Muscle layer of colon (tissue), 2 donors: ENCODE data around the gene SASH3.

ENCODE experiments used
- H3K27ac ChIP-seq: one replicate; pipeline ENCODE4 v1.7.0; 2013; ENCODE audit warnings: low read depth, mild to moderate bottlenecking, low read length, moderate library complexity
- H3K27me3 ChIP-seq, 2 donors: one replicate each; pipeline ENCODE4 v1.7.0; 2013; ENCODE audit warnings: low read length in 2 of 2, mild to moderate bottlenecking in 2 of 2; ENCODE audit not compliant: insufficient read depth in 2 of 2, control insufficient read depth in 1 of 2
- H3K36me3 ChIP-seq: one replicate; pipeline ENCODE4 v1.7.0; 2013; ENCODE audit warnings: mild to moderate bottlenecking, low read length; ENCODE audit not compliant: insufficient read depth
- H3K4me1 ChIP-seq: one replicate; pipeline ENCODE4 v1.7.0; 2013; ENCODE audit warnings: mild to moderate bottlenecking, low read length; ENCODE audit not compliant: insufficient read depth
- H3K4me3 ChIP-seq, 2 donors: one replicate each; pipeline ENCODE4 v1.7.0; 2013; ENCODE audit warnings: low read length in 2 of 2, low read depth in 1 of 2, mild to moderate bottlenecking in 1 of 2, moderate library complexity in 1 of 2
- H3K9ac ChIP-seq: one replicate; pipeline ENCODE4 v1.7.0; 2013; ENCODE audit warnings: low read length
- H3K9me3 ChIP-seq: one replicate; pipeline ENCODE4 v1.7.0; 2013; ENCODE audit warnings: mild to moderate bottlenecking, low read length
- donor health status: abdominal sarcoma.
- donor health status: Adenocarcinoma of cecum.

SASH3 gene

DNA sequence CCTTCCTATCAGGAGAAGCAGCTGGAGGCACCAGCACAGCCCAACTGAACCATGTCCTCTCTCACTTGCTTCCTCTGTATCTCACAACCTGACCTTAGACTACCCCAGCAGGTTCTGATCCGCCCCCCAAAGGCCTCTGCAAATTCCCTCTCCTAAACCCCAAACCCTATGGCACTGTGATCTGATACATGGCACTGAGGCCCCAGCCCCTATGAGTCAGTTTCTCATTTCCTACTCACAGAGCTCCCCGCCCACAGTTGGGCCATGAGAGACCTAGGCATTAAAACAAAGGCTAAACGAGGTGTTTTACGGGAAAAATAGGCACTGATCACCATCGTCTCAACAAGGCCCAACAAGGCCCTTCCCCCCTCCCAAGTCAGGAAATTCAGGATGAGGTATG lies 19.1 kb downstream of the SASH3 start:
- no peaks in the 10 kb centered on the region for H3K36me3 ChIP-seq
- no peak overlapping the region for H3K9ac ChIP-seq
- H3K4me1 ChIP-seq, result no peaks in the 10 kb centered on the region
- H3K27me3 ChIP-seq, result peaks cover 4% of the 10 kb centered on the region in 2 donors
- no peak overlapping the region for H3K27ac ChIP-seq
- no peaks in the 10 kb centered on the region for H3K9me3 ChIP-seq
- H3K4me3 ChIP-seq, result no peak overlapping the region

- no peak overlapping the region for H3K9ac ChIP-seq
- no peak overlapping the region for H3K27ac ChIP-seq
- H3K27me3 ChIP-seq, result peaks cover 4% of the 10 kb centered on the region in 2 donors
These were observed 20.4 kb downstream of the SASH3 start for GRCh38 chrX:129800186-129800585.

DNA sequence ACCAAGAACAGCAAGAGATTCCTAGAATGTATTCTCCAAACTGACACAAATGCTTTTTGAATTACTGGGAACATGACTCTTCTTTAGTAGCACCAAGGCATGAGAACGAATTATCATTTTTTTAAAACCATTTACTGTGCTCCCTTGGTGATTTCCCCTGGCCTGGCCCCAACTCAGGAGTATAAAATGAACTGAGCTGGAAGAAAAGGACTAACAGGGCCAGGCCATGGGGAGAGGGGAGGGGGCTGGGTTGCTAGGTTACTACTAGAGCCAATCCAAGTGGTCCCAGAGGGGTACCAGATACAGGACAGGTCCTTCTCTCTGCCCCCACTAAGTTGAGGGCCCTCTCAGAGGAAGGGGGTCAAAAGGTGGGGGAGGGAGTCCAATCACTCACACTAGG lies 23.1 kb downstream of the SASH3 start:
- H3K4me3 ChIP-seq, result no peak overlapping the region
- H3K4me1 ChIP-seq, result no peaks in the 10 kb centered on the region
- H3K27ac ChIP-seq, result no peak overlapping the region
- no peak overlapping the region for H3K9ac ChIP-seq
- H3K36me3 ChIP-seq, result peaks cover 4% of the 10 kb centered on the region
- H3K27me3 ChIP-seq, result peaks cover 3 to 4% of the 10 kb centered on the region in 2 donors
- no peaks in the 10 kb centered on the region for H3K9me3 ChIP-seq

More at GRCh38 chrX:129800186-129800585, 20.4 kb downstream of the SASH3 start:
- Histone ChIP-seq H3K36me3 (no peaks in the 10 kb centered on the region), H3K4me1 (no peaks in the 10 kb centered on the region), H3K4me3 (no peak overlapping the region), H3K9me3 (no peaks in the 10 kb centered on the region)

DNA sequence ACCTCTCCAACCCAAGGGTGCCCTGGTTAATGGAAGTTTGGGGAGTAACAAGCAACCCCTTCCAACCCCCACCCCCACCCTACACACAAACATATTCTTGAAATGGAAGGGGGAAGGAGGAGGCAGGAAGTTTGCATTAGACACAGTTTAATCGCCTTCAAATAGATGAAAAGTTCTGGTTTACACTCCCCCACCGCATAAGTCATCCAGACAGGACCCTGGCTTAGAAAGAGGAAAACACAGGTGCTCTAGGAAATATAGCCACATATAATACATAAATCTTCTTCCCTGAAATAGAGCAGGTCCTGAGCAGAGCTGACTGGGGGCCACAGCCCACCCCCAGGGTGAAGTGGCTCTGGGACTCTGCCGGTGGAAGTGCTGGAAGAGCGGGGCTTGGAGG lies 25.1 kb downstream of the SASH3 start:
- no peak overlapping the region for H3K4me3 ChIP-seq
- peaks cover 4% of the 10 kb centered on the region for H3K36me3 ChIP-seq
- no peaks in the 10 kb centered on the region for H3K4me1 ChIP-seq
- no peak overlapping the region for H3K9ac ChIP-seq
- no peaks in the 10 kb centered on the region for H3K27me3 ChIP-seq
- H3K9me3 ChIP-seq, result no peaks in the 10 kb centered on the region
- H3K27ac ChIP-seq, result no peak overlapping the region

DNA sequence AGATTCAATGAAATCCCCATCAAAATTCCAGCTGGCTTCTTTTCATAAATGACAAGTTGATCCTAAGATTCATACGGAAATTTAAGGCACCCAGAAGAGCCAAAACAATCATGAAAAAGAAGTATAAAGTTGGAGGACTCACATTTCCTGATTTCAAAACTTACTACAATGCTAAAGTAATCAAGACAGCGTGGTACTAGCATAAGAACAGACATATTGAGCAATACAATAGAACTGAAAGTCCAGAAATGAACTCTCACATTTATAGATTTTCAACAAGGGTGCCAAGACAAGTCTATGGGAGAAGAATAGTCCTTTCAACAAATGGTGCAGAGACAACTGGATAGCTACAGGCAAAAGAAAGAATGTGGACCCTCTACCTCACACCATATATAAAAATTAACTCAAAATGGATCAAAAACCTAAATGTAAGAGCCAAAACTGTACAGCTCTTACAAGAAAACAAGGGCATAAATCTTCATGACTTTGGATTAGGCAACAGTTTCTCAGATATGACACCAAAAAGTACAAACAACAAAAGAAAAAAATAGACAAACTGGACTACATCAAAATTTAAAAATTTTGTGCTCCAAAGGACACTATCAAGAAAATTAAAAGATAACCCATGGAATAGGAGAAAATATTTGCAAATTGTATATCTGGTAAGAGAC lies 28.5 kb downstream of the SASH3 start:
- Histone ChIP-seq H3K36me3 (peaks cover 8% of the 10 kb centered on the region), H3K27ac (no peak overlapping the region), H3K27me3 (peaks cover 0 to 4% of the 10 kb centered on the region in 2 donors), H3K4me3 (no peak overlapping the region), H3K9me3 (no peaks in the 10 kb centered on the region), H3K9ac (no peak overlapping the region), H3K4me1 (no peaks in the 10 kb centered on the region)

DNA sequence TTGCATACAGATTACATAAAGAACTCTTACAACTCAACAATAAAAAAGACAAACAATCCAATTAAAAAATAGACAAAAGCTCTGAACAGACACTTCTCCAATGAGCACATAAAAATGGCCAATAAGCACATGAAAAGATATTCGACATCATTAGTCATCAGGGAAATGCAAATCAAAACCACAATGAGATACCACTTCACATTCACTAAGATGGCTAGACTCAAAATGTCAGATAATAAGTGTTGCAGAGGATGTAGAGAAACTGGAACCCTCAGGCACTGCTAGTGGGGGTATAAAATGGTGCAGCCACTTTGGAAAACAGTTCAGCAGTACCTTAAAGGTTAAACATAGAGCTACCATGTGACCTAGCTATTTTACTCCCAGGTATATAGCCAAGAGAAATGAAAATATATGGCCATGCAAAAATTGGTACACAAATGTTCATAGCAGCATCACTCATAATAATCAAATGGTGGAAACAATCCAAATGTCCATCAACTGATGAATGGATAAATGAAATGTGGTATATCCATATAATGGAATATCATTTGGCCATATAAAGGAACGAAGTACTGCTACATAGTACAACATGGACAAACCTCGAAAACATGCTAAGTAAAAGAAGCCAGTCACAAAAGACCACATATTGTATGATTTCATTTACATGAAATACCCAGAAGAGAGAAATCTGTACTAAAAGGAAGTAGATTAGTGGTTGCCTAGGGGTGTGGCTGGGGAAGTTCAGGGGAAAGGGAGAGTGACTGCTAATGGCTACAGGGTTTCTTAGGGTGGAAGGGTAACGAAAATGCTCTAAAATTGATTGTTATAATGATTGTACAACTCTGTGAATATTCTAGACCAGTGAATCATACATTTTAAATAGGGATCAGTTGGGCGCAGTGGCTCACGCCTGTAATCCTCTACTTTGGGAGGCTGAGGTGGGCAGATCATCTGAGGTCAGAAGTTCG lies 29.4 kb downstream of the SASH3 start:
- Histone ChIP-seq H3K27me3 (peaks cover 0 to 4% of the 10 kb centered on the region in 2 donors), H3K4me1 (no peaks in the 10 kb centered on the region), H3K9ac (no peak overlapping the region), H3K4me3 (no peak overlapping the region), H3K9me3 (no peaks in the 10 kb centered on the region), H3K36me3 (peaks cover 8% of the 10 kb centered on the region), H3K27ac (no peak overlapping the region)

DNA sequence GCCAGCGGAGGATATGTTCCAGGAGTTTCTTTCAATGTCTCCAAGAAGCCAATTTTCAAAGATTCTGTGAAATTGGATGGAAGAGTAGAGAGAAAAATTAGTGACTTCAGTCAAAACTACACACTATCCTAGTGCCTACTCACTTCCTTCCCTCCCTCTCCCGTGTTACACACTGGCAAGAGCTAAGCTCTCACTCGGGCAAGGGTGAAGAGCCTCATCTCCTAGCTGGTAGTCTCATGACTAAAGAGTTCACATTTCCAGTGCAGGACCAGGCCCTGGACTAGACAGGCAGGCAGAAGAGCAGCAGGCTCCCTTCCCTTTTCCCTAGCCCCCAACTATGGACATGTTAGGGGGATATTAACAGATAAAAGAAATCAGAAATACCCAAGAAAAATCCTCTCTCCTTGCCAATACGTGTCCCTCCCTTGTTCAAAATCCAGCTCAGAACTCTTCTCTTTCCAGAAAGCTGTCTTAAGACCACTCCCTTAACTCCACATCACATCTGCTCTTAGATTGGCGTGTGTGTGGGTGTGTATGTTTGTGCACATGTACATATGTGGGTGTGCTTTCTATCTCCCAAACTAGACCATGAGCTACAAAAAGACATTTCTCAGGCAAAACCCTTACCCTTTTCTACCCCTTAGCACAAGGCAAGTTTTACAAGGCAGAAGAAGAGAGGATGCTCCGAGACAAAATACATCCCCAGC lies 34.1 kb downstream of the SASH3 start:
- Histone ChIP-seq H3K36me3 (peaks cover 9% of the 10 kb centered on the region), H3K27ac (no peak overlapping the region)

GRCh38 chrX:129818123-129818522 lies 38.4 kb downstream of the SASH3 start:
- Histone ChIP-seq H3K27me3 (no peaks in the 10 kb centered on the region), H3K4me3 (no peak overlapping the region), H3K9ac (no peak overlapping the region), H3K9me3 (no peaks in the 10 kb centered on the region), H3K36me3 (peaks cover 4% of the 10 kb centered on the region), H3K27ac (no peak overlapping the region), H3K4me1 (no peaks in the 10 kb centered on the region)

More for the DNA sequence above, 34.1 kb downstream of the SASH3 start:
- Histone ChIP-seq H3K4me3 (no peak overlapping the region), H3K4me1 (no peaks in the 10 kb centered on the region), H3K9me3 (no peaks in the 10 kb centered on the region), H3K27me3 (peaks cover 0 to 4% of the 10 kb centered on the region in 2 donors), H3K9ac (no peak overlapping the region)

- no peaks in the 10 kb centered on the region for H3K4me1 ChIP-seq
- H3K9me3 ChIP-seq, result no peaks in the 10 kb centered on the region
- no peaks in the 10 kb centered on the region for H3K27me3 ChIP-seq
- H3K4me3 ChIP-seq, result no peak overlapping the region
- H3K9ac ChIP-seq, result no peak overlapping the region
- H3K27ac ChIP-seq, result no peak overlapping the region
- no peaks in the 10 kb centered on the region for H3K36me3 ChIP-seq
These were observed 43.4 kb downstream of the SASH3 start for GRCh38 chrX:129823115-129823514.

DNA sequence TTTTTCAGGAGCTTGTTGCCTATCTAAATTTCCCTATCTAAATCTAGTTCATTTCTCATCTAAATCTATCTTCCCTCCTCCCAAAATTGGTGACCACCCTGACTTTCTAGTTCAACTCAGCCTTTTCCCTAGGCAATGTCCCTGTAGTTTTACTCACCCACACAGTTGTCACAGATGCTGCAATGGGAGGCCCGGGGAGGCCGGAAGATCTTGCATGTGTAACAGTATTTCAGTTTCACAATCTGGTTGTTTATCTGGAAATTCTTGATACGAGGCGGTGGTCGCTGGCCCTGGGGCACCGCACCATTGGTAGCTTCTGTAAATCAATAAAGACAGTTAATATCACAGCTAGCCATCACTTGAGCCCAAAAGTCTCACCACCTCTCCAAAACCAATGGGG lies 43.8 kb downstream of the SASH3 start:
- Histone ChIP-seq H3K4me3 (no peak overlapping the region), H3K27ac (no peak overlapping the region), H3K36me3 (no peaks in the 10 kb centered on the region), H3K9me3 (no peaks in the 10 kb centered on the region), H3K9ac (no peak overlapping the region), H3K4me1 (no peaks in the 10 kb centered on the region), H3K27me3 (no peaks in the 10 kb centered on the region)

DNA sequence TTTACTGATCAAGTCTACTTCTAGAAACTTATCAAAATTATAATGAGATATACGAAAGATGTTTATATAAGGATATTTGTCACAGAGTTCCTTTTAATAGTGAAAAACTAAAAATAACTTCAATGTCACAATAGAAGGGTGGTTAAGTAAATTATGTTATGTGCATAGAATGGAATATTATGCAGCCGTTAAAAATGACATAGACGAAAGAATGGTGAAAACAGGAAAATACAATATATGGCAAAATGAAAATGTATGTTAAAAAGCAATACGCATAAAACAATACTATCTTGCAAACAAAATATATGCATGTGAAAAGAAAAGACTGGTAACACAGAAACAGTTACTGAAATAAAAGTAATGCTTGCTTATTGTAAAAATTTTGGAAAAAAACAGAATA lies 44.9 kb downstream of the SASH3 start:
- H3K9me3 ChIP-seq, result no peaks in the 10 kb centered on the region
- H3K9ac ChIP-seq, result no peak overlapping the region
- H3K4me1 ChIP-seq, result no peaks in the 10 kb centered on the region
- no peaks in the 10 kb centered on the region for H3K27me3 ChIP-seq
- H3K4me3 ChIP-seq, result no peak overlapping the region
- H3K27ac ChIP-seq, result no peak overlapping the region
- H3K36me3 ChIP-seq, result no peaks in the 10 kb centered on the region
